Stimulated activated CD8-positive, alpha-beta memory T cell treated with anti-CD3 and anti-CD28 coated beads, Interleukin-4, amount 100 ng/mL, for 1 hour (primary cell): Measurements from ENCODE around the gene ATP5PD.
A peak's percentile ranks its signal among the peaks of the same experiment; 100 is the strongest.
"Not testable (repeated sequence)": the region's sequence is repeated elsewhere in the genome, so short reads cannot be mapped to it uniquely, and the experiment has no call there.

Experiments
- DNase-seq, 2 donors: peaks; one replicate each; pipeline ENCODE4 v3.0.0-alpha.2; 2020; ENCODE audit warnings: low read depth in 2 of 2, low spot score in 1 of 2

ATP5PD gene

DNA sequence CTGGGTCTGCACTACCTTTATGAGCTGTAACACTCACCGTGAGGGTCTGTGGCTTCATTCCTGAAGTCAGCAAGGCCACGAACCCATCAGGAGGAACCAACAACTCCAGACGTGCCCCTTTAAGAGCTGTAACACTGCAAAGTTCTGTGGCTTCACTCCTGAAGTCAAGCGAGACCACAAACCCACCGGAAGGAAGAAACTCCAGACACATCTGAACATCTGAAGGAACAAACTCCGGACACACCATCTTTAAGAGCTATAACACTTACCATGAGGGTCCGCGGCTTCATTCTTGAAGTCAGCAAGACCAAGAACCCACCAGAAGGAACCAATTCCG, 21.4 kb downstream of the ATP5PD start:
- not testable (repeated sequence) for DNase-seq

DNA sequence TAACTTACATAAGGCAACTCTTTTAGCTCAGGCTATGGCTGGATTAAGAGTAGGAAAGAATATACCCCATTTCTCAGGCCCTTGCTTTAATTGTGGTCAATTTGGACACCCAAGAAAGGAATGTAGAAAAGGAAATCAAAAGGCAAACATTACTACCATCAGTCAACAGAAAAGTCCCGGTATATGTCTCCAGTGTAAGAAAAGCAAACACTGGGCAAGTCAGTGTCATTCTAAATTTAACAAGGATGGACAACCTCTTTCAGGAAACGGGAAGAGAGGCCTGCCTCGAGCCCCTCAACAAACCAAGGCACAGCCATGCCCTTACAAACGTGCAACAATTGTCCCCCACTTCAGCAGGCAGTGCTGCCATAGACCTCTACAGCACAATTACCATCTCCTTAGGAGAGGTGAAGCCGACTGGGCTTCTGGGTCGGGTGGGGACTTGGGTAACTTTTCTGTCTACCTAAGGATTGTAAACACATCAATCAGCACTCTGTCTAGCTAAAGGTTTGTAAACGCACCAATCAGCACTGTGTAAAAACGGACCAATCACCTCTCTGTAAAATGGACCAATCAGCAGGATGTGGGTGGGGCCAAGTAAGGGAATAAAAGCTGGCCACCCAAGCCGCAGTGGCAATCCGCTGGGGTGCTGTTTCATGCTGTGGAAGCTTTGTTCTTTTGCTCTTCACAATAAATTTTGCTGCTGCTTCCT, 21.9 kb downstream of the ATP5PD start:
- DNase-seq: no peak

DNA sequence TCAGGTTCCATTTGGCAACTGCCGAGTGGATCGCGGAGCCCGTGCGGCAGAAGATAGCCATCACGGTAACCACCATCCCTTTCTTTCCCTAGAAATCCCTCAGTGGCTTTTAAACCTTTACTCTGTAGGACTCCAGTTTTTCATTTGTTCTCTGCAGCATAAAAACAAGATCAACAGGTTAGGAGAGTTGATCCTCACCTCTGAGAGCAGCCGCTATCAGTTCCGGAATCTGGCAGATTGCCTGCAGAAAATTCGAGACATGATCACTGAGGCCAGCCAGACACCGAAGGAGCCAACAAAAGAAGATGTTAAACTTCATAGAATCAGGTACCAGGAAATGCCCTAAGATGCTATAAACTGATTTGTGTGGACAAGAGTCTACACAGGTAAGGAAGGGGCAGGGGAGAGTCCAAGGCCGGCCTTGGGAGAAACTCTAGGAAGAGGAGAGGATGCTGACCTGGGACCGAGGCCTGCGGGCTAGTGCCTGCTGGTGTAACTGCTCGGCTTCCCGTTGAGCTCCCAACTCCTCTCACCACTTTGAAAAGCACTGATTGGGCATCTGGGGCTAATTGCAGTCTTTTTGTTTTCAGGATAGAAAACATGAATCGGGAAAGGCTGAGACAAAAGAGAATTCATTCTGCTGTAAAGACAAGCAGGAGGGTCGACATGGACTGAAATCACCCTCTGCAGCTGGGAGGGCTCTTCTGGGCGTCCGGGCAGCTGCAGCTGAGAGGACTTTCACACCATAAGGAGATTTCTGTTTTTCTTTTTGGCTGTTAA, 26.2 kb downstream of the ATP5PD start:
- DNase-seq: no peak

DNA sequence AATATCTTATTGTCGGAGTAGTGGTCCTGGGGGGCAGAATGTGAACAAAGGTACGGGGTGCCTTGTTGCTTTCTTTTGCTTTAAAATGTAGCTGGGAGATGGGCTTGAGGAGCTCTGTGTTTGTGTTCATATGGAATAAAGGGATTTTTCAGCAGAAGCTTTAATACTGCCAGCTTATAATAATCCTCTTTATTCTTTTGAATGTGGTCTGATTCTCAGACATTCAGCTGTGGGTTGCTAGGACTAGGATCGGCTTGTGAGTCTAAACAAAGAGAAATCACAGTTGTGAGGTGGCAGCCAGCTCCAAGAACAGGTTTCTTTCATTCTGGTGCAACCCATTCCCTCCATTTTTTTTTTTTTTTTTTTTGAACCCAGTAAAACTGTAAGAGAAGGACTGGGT, 27.1 kb downstream of the ATP5PD start:
- no peak for DNase-seq

DNA sequence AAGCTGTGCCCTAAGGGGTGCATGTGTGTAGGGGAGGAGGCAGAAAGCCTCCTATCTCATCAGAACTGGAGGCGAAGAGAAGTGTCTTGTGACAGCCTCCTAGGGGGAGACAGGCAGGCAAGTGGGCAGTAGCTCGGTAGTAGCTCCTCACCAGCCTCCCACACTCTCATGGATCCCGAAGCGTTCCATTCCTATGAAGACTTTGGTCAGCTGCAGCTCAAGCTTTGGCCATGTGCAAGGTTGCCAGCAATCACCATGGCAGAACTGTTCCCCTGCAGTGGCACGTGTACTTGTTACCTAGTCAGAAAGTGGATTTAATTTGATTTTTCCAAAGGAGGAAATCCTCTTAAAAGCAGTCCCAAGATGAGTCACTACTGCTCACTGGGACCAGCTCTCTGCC, 27.6 kb downstream of the ATP5PD start:
- DNase-seq: no peak

DNA sequence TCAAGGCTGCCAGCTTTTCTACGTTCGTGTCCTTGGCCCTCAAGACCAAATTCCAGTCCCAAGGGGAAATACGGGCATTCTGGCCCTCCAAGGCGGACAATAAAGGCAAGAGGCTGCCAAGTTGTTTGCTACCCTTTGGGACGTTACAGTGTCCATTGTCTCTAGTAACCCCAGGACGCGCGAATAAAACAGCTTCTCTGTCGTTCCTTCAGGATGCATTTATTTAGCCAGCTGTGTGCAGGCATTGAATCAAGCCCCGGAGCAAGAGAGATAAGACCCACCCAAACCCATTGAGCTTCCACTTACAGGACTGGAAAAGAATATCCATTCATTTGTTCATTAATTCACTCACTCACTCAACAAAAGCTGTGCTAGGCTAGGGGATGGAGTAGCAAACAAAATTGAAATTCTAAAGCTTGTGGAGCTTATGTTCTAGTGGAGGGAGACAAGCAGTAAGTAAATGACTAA, 33.6 kb downstream of the ATP5PD start:
- DNase-seq: no peak

DNA sequence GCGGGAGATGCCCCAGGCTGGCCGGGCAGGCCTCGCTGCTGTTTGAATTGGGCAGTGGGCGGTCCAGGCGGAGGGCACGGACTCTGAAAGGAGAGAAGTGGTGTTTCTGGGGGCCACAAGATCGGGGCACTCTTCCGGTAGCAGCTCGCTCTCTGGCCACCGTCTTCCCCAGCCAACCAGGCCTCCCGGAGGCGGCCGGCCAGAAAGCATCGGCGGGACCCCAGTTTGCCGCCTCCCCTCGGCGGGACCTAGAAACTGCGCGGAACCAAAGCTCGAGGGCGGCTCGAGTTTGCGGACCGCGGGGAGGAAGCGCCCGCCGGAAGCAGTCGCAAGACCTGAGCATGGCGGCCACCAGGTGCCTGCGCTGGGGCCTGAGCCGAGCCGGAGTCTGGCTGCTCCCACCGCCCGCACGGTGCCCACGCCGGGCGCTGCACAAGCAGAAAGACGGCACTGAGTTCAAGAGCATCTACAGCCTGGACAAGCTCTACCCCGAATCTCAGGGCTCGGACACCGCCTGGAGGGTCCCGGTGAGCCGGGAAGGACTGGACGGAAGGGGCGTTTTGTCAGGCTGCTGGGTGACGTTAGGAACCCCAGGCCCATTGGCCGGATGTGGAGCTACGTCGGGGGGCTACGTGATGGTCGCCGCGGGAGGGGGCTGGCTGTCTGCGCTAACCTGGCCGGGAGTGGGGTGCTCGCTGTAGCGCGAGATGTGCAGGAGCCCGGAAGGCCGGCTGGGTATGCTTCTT, 34.2 kb downstream of the ATP5PD start, which contains the start of gene MRPL58:
TSS of gene MRPL58 (plus strand) at position 325 of the 746 bp plus-strand sequence. CDS start at position 342, 17 bp downstream.
- DNase-seq: peak; percentile 65 to 68

DNA sequence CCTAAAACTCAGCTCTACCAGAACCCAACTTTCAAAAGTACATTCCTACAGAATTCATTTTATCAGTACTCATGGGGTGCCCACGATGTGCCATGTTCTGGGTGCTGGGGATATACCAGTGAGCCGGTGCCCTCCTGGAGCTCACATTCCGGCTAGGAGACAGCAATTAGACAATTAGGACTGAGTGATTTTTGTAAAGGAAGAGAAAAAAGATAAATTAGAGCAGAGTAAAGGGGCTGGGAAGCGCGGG, 34.7 kb downstream of the ATP5PD start:
- DNase-seq: no peak

DNA sequence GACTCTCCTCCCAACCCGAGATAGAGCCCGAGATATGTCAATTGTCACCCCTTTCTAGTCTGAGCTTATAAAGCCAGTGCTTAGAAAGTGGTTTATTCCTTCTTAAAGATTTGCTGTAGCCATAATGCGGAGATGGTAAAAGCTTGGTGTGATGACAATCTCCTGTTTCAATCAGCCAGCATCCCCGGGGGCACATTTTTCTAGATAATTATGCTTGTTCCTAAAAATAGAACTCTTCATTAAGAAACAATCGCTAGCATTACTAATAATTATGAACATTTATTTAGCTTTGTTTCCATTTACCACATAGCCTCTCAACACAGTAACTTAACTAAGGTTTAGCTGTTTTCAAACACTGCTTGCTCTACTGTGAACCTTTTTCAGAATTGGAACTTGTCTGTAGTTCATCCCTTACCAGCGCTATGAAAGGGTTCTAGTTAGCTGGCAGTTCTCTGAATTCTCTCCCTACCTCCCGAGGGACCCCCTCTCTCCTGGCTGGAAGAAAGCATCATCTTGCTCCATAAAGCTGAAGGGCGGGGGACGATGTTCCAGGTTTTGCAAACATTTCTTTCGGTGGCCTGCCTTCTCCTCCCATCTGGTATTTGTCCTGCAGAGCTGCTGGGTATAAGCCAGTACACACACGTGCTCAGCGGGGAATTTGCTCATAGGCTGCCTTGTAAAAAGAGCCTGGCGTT, 35.2 kb downstream of the ATP5PD start:
- DNase-seq: no peak

DNA sequence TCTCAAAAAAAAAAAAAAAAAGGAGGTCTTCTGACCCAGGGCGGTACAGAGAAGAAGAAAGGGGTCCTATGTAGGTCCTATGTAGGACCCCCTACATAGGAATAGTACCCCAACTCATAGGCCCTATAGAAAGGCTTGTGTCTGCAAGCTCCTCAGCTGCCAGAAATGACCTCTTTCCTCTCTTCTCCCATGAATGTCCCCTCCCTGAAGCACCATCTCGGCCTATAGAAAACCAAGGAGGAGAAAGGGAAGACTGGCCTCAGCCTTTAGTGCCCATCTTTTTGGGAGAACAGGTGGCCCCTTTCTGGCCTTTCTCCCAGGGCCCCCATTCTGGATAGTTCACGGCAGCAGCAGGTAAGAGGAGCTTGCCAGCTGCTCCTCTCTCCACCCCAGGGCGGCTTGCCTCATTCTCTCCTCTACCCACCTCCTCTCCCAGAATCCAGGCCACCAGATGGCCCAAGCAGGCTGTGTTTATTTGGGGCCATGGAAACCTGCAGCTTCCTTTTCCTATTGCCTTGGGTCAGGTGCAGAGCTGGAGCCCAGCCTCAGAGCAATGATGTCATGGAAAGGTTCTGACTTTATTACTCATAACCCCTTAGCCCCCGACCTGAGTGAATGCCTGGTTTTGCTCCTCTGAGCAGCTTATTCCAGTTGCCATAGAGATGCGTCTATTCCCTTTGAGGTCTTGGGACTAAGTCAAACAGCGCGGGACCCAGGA, 35.9 kb downstream of the ATP5PD start:
- DNase-seq: no peak

DNA sequence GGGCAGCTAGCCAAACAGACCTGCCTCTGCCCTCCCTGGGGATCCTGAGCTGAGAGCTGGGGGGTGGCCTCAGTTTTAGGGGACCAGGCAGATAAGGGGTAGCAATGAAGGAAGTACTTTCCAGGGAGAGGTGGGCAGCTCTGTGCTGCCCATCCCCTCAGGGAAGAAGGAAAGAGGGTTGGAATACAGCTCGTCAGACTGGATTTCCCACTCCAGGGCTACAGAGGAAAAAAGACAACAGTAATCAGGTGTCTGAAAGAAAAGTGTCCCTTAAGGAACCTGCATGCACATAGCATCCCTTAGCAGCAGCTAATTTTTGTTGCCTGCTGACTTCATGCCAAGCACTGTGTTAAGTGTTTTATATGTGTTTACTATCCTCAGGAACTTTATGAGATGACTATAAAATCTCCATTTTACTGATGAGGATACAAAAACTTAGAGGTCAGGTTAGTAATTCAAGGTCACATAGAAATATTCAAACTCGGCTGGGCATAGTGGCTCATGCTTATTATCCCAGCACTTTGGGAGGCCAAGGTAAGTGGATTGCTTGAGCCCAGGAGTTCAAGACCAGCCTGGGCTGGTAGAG, 37.5 kb downstream of the ATP5PD start:
- DNase-seq: no peak

DNA sequence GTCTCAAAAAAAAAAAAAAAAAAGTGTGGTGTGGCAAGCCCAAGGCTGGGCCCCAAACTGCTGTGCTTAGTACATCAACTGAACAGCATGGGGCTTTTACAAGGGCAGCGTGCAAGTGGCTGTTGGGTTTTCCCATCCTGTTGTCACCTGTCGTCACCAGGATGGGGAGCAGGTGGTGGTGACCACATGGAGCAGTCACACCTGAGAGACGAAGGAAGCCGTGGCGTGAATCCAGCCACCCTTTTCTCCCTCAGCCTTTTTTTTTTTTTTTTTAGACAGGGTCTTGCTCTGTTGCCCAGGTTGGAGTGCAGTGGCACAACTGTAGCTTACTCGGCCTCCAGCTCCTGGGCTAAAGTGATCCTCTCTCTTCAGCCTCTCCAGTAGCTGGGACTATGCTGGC, 38.4 kb downstream of the ATP5PD start:
- no peak for DNase-seq

DNA sequence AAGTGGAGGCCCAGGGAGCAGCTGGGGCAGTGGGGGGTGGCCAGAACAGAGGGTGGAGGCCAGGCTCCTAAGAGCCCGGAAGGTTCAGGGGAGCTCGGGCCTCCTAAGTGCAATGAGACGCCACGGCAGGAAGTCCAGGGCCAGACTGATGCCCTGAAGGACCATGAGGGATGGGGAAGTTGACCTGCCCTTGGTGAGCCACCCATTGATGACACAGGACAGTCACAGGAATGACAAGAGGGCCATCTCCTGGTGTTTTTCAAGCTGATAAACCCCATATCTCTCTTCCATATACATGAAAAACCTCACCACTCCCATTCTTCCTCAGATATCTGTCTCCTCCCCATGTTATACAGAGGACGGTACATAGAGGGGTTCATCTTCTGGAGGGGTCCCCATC, 40.1 kb downstream of the ATP5PD start:
- no peak for DNase-seq

DNA sequence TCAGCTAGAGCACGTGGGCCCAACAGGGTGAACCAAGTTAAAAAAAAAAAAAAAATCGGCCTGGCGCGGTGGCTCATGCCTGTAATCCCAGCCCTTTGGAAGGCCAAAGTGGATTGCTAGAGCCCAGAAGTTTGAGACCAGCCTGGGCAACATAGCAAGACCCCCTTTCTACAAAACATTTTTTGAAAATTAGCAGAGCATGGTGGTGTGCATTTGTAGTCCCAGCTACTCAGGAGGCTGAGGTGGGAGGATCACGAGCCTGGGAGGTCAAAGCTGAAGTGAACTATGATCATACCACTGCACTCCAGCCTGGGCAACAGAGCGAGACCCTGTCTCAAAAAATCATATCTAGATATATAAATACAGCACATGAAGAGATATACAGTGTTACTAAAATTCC, 40.7 kb downstream of the ATP5PD start:
- not testable (repeated sequence) for DNase-seq

DNA sequence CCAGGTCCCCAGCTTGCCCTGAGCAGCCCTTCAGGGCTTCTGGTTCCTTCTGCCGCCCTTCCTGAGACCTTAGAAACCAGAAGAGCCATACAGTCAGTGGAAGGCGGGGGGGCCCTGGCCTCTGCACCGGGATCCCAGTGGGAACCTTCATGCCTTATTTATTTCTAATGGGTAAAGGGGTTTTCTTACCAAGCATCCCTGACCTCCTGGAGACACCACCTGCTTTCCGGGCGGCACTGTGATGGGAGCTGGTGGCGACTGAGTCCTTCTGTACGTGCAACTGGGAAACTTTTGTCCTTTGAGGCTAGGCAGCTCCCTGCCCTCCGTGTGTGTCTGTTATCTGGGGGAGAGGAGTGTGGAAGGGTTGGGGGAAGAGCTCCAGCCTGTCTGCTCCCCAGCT, 41.5 kb downstream of the ATP5PD start:
- DNase-seq: no peak

DNA sequence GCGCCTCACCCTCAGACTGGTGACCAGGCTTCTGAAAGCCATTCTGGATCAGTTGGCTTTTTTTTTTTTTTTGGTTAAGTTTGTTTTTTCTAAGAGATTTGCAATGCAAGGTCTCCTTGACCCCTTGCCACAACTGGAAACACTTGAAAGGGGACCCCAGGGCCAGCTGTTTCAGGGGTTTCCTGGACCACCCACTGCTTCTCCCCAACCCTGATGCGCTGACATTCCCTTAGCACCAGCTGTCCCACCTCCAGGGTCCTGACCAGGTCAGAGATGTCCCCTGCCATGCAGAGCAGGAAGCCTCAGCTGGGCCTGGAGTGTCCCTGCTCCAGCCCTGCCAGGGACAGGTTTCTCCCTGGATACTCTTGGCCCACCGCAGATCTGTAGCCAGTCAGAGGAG, 42.4 kb downstream of the ATP5PD start:
- no peak for DNase-seq

DNA sequence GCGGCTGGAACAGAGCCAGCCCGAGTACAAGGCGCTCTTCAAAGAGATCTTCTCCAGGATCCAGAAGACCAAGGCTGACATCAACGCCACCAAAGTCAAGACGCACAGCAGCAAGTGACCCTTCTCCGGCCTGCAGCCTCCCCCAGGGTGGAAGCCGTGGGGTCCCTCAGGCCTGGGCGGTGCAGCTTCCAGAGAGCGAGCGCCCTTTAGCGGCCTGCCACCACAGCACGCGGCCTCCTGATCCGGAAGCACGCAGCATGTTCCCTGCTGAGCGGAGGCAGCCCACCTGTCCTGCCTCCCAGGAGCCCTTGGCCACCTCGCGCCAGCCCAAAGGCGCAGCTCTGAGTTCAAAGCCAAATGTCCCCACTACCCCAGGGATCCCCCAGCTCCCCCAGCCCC, 42.8 kb downstream of the ATP5PD start:
- no peak for DNase-seq

DNA sequence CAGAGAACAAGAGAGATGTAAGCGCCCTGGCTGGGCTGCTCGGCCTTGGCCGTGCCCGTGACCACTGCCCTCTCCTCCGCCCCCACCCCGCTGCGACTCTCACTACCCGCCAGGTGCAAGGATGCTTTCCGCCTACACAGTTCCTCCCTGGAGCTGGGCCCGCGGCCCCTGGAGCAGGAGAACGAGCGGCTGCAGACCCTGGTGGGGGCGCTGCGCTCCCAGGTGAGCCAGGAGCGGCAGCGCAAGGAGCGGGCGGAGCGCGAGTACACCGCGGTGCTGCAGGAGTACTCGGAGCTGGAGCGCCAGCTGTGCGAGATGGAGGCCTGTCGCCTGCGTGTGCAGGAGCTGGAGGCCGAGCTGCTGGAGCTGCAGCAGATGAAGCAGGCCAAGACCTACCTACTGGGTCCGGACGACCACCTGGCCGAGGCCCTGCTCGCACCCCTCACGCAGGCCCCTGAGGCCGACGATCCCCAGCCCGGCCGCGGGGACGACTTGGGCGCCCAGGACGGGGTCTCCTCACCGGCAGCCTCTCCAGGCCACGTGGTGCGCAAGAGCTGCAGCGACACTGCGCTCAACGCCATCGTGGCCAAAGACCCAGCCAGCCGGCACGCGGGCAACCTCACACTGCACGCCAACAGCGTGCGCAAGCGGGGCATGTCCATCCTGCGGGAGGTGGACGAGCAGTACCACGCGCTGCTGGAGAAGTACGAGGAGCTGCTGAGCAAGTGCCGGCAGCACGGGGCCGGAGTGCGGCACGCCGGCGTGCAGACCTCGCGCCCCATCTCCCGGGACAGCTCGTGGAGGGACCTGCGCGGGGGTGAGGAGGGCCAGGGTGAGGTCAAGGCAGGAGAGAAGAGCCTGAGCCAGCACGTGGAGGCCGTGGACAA, 43.5 kb downstream of the ATP5PD start:
- no peak for DNase-seq
